ENCODE results near the gene MICU1. TPM values are rescaled to one million over a fixed set of nuclear protein-coding genes. Genes with fewer than 3 reads are reported as not detected.
"Not testable (repeated sequence)": the region's sequence is repeated elsewhere in the genome, so short reads cannot be mapped to it uniquely, and the experiment has no call there.

MICU1 gene, protein sequence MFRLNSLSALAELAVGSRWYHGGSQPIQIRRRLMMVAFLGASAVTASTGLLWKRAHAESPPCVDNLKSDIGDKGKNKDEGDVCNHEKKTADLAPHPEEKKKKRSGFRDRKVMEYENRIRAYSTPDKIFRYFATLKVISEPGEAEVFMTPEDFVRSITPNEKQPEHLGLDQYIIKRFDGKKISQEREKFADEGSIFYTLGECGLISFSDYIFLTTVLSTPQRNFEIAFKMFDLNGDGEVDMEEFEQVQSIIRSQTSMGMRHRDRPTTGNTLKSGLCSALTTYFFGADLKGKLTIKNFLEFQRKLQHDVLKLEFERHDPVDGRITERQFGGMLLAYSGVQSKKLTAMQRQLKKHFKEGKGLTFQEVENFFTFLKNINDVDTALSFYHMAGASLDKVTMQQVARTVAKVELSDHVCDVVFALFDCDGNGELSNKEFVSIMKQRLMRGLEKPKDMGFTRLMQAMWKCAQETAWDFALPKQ
- total RNA-seq (2022) (89.1 and 89.4 TPM in 2 replicates), Bru-seq, nascent RNA (percentile 85 among the genes with signal in this experiment), BruChase-seq, experiment 1, labeled RNA remaining after a 6-hour chase (percentile 73 among the genes with signal in this experiment), BruChase-seq, experiment 2, labeled RNA remaining after a 2-hour chase (percentile 68 among the genes with signal in this experiment)
- long read RNA-seq, transcript MICU1-201 (12 exons, 2,383 nt): major isoform, 131 of 162 reads
- long read RNA-seq, partial matches to known transcripts: 12 of 162 reads
- long read RNA-seq, other reads (novel, unspliced or antisense): 18 of 162 reads

DNA sequence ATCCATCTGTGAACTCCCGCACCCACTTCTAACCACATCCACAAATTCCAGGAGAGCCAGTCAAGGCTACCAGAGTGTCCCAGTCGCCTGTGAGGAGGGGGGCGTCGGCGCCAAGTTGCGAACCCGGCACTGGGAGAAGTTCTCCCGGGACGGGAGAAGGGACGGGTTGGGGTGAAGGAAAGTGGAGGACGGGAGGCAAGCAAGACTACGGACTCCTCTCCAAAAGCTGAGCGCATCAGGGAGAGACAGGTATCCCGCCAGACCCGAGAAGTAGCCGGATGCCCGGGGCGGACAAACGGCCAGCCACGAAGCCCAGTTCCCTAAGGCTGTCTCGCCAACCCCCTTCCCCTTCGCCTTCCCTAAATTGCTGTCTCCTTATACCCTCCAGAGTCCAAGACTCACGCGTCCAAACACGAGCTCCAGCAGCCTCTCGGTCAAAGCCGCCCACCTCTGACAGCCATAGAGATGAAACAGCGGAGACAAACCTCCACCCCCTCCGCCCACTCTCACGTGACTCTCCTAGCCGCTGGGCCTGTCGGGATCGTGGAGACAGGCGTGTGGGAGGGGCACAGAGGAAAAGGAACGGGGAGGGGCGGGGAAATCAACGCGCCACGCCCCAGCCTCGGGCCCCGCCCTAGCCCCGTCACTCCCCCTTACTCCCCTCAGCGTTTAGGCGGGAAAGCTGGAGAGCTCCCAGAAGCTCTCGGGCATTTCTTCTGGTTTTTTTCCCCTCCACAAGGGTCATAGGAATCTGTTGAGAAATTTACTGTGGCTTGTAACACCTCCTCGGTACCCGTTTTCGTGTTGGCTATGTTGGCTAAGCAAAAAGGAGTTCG, at the start of gene MICU1:
TSS of gene MICU1 (minus strand) at position 472 of the 836 bp plus-strand sequence. CDS start 59,286 bp downstream, outside the sequence.
- TF ChIP-seq, protein P1, sequence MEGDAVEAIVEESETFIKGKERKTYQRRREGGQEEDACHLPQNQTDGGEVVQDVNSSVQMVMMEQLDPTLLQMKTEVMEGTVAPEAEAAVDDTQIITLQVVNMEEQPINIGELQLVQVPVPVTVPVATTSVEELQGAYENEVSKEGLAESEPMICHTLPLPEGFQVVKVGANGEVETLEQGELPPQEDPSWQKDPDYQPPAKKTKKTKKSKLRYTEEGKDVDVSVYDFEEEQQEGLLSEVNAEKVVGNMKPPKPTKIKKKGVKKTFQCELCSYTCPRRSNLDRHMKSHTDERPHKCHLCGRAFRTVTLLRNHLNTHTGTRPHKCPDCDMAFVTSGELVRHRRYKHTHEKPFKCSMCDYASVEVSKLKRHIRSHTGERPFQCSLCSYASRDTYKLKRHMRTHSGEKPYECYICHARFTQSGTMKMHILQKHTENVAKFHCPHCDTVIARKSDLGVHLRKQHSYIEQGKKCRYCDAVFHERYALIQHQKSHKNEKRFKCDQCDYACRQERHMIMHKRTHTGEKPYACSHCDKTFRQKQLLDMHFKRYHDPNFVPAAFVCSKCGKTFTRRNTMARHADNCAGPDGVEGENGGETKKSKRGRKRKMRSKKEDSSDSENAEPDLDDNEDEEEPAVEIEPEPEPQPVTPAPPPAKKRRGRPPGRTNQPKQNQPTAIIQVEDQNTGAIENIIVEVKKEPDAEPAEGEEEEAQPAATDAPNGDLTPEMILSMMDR (IDR thresholded peaks at IDR 0.05; ENCODE audit: unreplicated experiment): no peak
- Mint-ChIP-seq H3K4me3 (ENCODE audit: low read depth, unreplicated experiment) (peak within 1 kb of the TSS; percentile 92), H3K4me1 (ENCODE audit: low read depth, unreplicated experiment) (peaks cover 17% of the 10 kb centered on the region), H3K27me3 (ENCODE audit: unreplicated experiment) (no peaks in the 10 kb centered on the region), H3K9me3 (ENCODE audit: low read depth, unreplicated experiment) (no peaks in the 10 kb centered on the region), H3K36me3 (ENCODE audit: insufficient read depth, unreplicated experiment) (peaks cover 18% of the 10 kb centered on the region), H3K27ac (ENCODE audit: unreplicated experiment) (peak within 1 kb of the TSS; percentile 87)
- CTCF ChIA-PET: interaction anchor here (0.5 to 1.4 kb wide), 10 partner anchors 8 to 461 kb away, joined by 3 to 11 read pairs (median 3); partner anchors contain the start of gene MCU
- intact Hi-C loops (cut with micrococcal nuclease; ENCODE audit: unreplicated experiment): loop anchor here (10.0 kb wide), 1 partner anchor 209 kb away; no protein-coding TSS in a partner anchor
- peak; percentile 98 for DNase-seq
- BruUV-seq (replicated peaks): TSS peak; percentile 79

DNA sequence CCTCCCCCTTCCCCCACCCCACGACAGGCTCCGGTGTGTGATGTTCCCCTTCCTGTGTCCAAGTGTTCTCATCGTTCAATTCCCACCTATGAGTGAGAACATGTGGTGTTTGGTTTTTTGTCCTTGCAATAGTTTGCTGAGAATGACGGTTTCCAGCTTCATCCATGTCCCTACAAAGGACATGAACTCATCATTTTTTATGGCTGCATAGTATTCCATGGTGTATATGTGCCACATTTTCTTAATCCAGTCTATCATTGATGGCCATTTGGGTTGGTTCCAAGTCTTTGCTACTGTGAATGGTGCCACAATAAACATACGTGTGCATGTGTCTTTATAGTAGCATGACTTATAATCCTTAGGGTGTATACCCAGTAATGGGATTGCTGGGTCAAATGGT, 48.3 kb upstream of the MICU1 start:
- H3K27me3 Mint-ChIP-seq (ENCODE audit: unreplicated experiment); BruUV-seq (replicated peaks); H3K36me3 Mint-ChIP-seq (ENCODE audit: insufficient read depth, unreplicated experiment); CTCF ChIA-PET; H3K4me3 Mint-ChIP-seq (ENCODE audit: low read depth, unreplicated experiment); intact Hi-C loops (cut with micrococcal nuclease; ENCODE audit: unreplicated experiment); DNase-seq; H3K27ac Mint-ChIP-seq (ENCODE audit: unreplicated experiment); H3K9me3 Mint-ChIP-seq (ENCODE audit: low read depth, unreplicated experiment): not testable (repeated sequence)
- peaks cover 20% of the 10 kb centered on the region for H3K4me1 Mint-ChIP-seq (ENCODE audit: low read depth, unreplicated experiment)

DNA sequence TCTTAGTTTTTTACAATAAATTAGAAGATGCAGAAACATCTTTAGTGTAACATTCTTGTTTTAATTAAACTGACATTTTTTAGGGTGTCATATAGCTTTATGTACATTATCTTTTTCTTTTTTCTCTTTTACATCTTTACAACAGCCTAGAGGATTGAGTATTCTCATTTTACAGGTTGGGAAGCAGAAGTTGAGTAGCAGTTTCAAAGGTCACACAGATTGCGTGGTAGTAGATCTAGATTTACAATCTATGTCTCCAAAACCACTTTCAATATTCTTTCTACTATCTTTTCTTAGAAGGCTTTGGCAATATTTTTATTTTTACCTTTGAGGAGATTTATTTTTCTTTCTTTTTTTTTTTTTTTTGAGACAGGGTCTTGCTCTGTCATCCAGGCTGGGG, 47.4 kb upstream of the MICU1 start:
- peaks cover 2% of the 10 kb centered on the region for H3K9me3 Mint-ChIP-seq (ENCODE audit: low read depth, unreplicated experiment)
- no peaks in the 10 kb centered on the region for H3K27me3 Mint-ChIP-seq (ENCODE audit: unreplicated experiment)
- TF ChIP-seq, protein P1 (IDR thresholded peaks at IDR 0.05; ENCODE audit: unreplicated experiment): no peak
- no peak overlapping the region for H3K27ac Mint-ChIP-seq (ENCODE audit: unreplicated experiment)
- peaks cover 10% of the 10 kb centered on the region for H3K36me3 Mint-ChIP-seq (ENCODE audit: insufficient read depth, unreplicated experiment)
- intact Hi-C loops (cut with micrococcal nuclease; ENCODE audit: unreplicated experiment): no loop called here
- H3K4me3 Mint-ChIP-seq (ENCODE audit: low read depth, unreplicated experiment): no peak overlapping the region
- BruUV-seq (replicated peaks): no TSS peak
- CTCF ChIA-PET: no interaction called here
- no peak for DNase-seq
- H3K4me1 Mint-ChIP-seq (ENCODE audit: low read depth, unreplicated experiment): peaks cover 12% of the 10 kb centered on the region

DNA sequence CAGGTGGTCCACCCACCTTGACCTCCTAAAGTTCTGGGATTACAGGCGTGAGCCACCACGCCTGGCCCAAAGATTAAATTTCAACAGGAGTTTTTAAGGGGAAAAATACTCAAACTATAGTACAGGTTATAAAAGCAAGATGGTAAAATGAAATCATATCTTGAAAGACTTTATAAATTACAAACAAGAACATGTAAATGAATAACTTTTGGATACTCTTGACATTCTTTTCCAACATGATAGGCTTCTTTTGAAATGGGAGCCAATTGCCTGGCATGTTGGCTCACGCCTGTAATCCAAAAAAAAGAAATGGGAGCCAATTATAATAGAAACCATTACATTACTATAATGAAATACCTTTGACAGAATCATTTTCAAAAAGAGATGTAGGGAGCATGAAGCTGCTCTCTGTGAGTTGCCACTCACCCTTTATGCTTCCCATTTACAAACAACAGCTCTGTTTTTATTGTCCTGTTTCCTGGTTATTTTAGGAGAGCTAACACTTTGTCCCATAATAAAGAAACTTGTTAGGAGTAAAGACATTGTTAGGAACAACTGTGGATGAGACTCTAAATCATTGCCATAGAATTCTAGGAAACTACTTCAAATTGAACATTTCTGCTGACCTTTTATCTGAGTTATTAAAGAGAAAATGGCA, 41.5 kb upstream of the MICU1 start:
- Mint-ChIP-seq H3K4me3 (ENCODE audit: low read depth, unreplicated experiment) (no peak overlapping the region), H3K27me3 (ENCODE audit: unreplicated experiment) (no peaks in the 10 kb centered on the region), H3K9me3 (ENCODE audit: low read depth, unreplicated experiment) (no peaks in the 10 kb centered on the region), H3K4me1 (ENCODE audit: low read depth, unreplicated experiment) (peaks cover 18% of the 10 kb centered on the region), H3K36me3 (ENCODE audit: insufficient read depth, unreplicated experiment) (no peaks in the 10 kb centered on the region), H3K27ac (ENCODE audit: unreplicated experiment) (no peak overlapping the region)
- TF ChIP-seq, protein P1 (IDR thresholded peaks at IDR 0.05; ENCODE audit: unreplicated experiment): no peak
- BruUV-seq (replicated peaks): no TSS peak
- intact Hi-C loops (cut with micrococcal nuclease; ENCODE audit: unreplicated experiment): no loop called here
- no peak for DNase-seq
- CTCF ChIA-PET: interaction anchor here (0.7 to 1.3 kb wide), 3 partner anchors 10 to 579 kb away, joined by 3 to 6 read pairs (median 4); partner anchors contain the start of gene SPOCK2

All from Calu3 (cell line).